AG10803 (cell line): ENCODE results near the gene MAB21L4.

ENCODE experiments used
- DNase-seq: peaks from one replicate; pipeline ENCODE4 v3.0.0; 2010; ENCODE audit warnings: low read depth
- H3K4me3 ChIP-seq: 2 replicates; pipeline ENCODE4 v1.5.1; 2011; ENCODE audit warnings: mild to moderate bottlenecking, low read length, control low read depth
- CTCF ChIP-seq: conservative IDR thresholded peaks from 2 replicates; pipeline ENCODE4 v1.5.1; 2011; ENCODE audit warnings: mild to moderate bottlenecking, low read length, control low read depth, inconsistent platforms

Gene MAB21L4

GRCh38 chr2:240932724-240933047 is 36.7 kb upstream of the MAB21L4 start:
- no peak overlapping the region for H3K4me3 ChIP-seq
- TF ChIP-seq CTCF = no peak
- DNase-seq = no peak

- no peak for DNase-seq
- TF ChIP-seq CTCF = no peak
- no peak overlapping the region for H3K4me3 ChIP-seq
These were observed 36.2 kb upstream of the MAB21L4 start for GRCh38 chr2:240932001-240932723.

GRCh38 chr2:240931319-240931949 is 35.5 kb upstream of the MAB21L4 start:
- no peak for DNase-seq
- no peak overlapping the region for H3K4me3 ChIP-seq
- TF ChIP-seq CTCF = no peak

GRCh38 chr2:240930631-240931318 is 34.8 kb upstream of the MAB21L4 start:
- no peak for DNase-seq
- no peak for TF ChIP-seq CTCF
- H3K4me3 ChIP-seq = no peak overlapping the region

GRCh38 chr2:240930096-240930630 is 34.2 kb upstream of the MAB21L4 start:
- no peak for TF ChIP-seq CTCF
- no peak for DNase-seq
- H3K4me3 ChIP-seq = no peak overlapping the region

- H3K4me3 ChIP-seq = no peak overlapping the region
- no peak for TF ChIP-seq CTCF
- no peak for DNase-seq
These were observed 33.6 kb upstream of the MAB21L4 start for GRCh38 chr2:240929364-240930095.
